ENCODE data around the gene ZNF530. TPM values are rescaled to one million over a fixed set of nuclear protein-coding genes. Genes with fewer than 3 reads are reported as not detected.

The ZNF530 gene
- total RNA-seq, 4 donors from 2014 or later = 0.70 to 3.9 (median 1.8) TPM

DNA sequence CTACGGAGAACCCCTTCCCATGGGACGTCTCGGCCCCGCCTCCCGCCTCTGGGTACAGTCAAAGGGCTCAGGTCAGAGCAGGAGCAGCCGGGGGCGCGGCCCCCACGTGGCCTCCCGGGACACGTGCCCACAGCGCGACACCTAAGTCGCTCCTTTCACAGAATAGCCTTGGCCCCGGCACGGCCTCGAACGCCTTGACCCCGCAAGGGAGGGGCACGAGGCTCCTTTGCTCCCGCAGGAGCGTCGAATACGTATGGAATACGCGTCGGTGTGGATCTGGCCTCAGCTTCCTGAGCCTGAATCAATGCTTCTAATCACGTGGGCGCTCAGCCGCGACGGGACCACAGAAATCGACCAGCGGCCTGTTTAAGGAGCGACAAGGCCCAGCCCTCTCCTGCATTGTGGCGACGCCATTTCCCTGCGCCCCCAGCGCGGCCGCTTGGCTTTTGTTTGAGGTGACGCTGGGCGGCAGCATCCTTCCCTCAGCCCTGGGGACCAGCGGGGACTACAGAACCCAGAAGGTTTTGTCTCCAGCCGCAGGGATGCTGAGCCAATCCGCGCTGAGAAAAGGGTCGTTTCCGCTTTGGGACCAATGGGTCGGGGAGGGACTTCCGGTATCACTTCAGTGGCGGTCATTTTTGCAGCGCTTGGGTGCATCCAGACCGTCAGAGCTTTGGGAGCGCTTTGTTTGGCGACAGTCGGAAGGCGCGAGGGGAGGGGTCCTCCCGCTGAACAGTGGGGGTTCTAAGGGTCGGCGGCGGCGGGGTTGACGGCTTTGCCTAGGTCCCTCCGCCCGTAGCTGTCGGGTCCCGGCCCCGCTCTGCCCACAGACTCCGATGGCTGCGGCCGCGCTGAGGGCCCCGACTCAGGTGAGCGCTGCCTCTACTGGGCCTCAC lies 15.9 kb upstream of the ZNF530 start, which contains the start of gene ZIK1:
ZIK1 (plus strand) TSS at position 625 of the 896 bp plus-strand sequence; CDS start at position 837, 212 bp downstream.
- H3K27me3 ChIP-seq = no peaks in the 10 kb centered on the region
- 3 to 10% methylated on average over 26 to 36 of the region's 76 CpGs for WGBS, 2 donors
- peaks cover 0 to 71% (median 25%) of the 10 kb centered on the region in 3 donors for H3K9me3 ChIP-seq
- peak within 1 kb of the TSS in 2 of 4 donors; percentile 24 to 63 for H3K27ac ChIP-seq
- peaks cover 13 to 26% (median 16%) of the 10 kb centered on the region in 3 donors for H3K4me1 ChIP-seq
- H3K36me3 ChIP-seq = peaks cover 0 to 18% (median 2%) of the 10 kb centered on the region in 3 donors
- DNase-seq = peak; percentile 51
- intact Hi-C loops (cut with DNase I) = no loop called here
- peak within 1 kb of the TSS; percentile 36 to 74 (median 62) for H3K4me3 ChIP-seq
- TF ChIP-seq, protein P1, sequence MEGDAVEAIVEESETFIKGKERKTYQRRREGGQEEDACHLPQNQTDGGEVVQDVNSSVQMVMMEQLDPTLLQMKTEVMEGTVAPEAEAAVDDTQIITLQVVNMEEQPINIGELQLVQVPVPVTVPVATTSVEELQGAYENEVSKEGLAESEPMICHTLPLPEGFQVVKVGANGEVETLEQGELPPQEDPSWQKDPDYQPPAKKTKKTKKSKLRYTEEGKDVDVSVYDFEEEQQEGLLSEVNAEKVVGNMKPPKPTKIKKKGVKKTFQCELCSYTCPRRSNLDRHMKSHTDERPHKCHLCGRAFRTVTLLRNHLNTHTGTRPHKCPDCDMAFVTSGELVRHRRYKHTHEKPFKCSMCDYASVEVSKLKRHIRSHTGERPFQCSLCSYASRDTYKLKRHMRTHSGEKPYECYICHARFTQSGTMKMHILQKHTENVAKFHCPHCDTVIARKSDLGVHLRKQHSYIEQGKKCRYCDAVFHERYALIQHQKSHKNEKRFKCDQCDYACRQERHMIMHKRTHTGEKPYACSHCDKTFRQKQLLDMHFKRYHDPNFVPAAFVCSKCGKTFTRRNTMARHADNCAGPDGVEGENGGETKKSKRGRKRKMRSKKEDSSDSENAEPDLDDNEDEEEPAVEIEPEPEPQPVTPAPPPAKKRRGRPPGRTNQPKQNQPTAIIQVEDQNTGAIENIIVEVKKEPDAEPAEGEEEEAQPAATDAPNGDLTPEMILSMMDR (IDR thresholded peaks at IDR 0.05) = no peak
- peak in 1 of 4 donors; percentile 14 for TF ChIP-seq POLR2A (IDR thresholded peaks at IDR 0.05)

GRCh38 chr19:57587529-57587928 lies 12.2 kb upstream of the ZNF530 start:
- TF ChIP-seq, protein P1 (IDR thresholded peaks at IDR 0.05) = no peak
- no peak for TF ChIP-seq POLR2A (IDR thresholded peaks at IDR 0.05)
- intact Hi-C loops (cut with DNase I) = no loop called here
- no peak overlapping the region for H3K4me3 ChIP-seq

GRCh38 chr19:57599377-57599760 lies 316 bp upstream of the ZNF530 start:
- H3K27me3 ChIP-seq = no peaks in the 10 kb centered on the region
- 54 to 59% methylated on average over 8 of the region's 8 CpGs for WGBS, 2 donors
- H3K4me3 ChIP-seq = peak overlapping the region; percentile 81 to 95 (median 88)
- H3K36me3 ChIP-seq = peaks cover 0 to 25% (median 4%) of the 10 kb centered on the region in 3 donors
- TF ChIP-seq POLR2A (IDR thresholded peaks at IDR 0.05) = no peak
- peak overlapping the region in 3 of 4 donors; percentile 19 to 62 (median 61) for H3K27ac ChIP-seq
- H3K9me3 ChIP-seq = peaks cover 0 to 40% (median 16%) of the 10 kb centered on the region in 3 donors
- H3K4me1 ChIP-seq = peaks cover 10 to 15% (median 11%) of the 10 kb centered on the region in 3 donors
- no peak for DNase-seq
- intact Hi-C loops (cut with DNase I) = no loop called here

More at GRCh38 chr19:57587529-57587928, 12.2 kb upstream of the ZNF530 start:
- WGBS, 2 donors = 70 to 88% methylated on average over 1 of the region's 1 CpG
- Histone ChIP-seq H3K27me3 (no peaks in the 10 kb centered on the region), H3K27ac (no peak overlapping the region), H3K9me3 (peaks cover 0 to 98% (median 63%) of the 10 kb centered on the region in 3 donors), H3K36me3 (peaks cover 6 to 46% (median 11%) of the 10 kb centered on the region in 3 donors), H3K4me1 (peaks cover 12 to 22% (median 13%) of the 10 kb centered on the region in 3 donors)
- no peak for DNase-seq

DNA sequence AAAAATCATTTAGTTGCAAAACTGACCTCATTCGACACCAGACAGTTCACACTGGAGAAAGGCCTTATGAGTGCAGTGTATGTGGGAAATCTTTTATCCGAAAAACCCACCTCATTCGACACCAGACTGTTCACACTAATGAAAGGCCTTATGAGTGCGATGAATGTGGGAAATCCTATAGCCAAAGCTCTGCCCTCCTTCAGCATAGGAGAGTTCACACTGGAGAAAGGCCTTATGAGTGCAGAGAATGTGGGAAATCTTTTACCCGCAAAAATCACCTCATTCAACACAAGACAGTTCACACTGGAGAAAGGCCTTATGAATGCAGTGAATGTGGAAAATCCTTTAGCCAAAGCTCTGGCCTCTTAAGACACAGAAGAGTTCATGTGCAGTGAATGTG lies 7.2 kb downstream of the ZNF530 start:
- DNase-seq = no peak
- Histone ChIP-seq H3K36me3 (peaks cover 3 to 67% (median 18%) of the 10 kb centered on the region in 3 donors), H3K4me3 (no peak overlapping the region), H3K27me3 (no peaks in the 10 kb centered on the region), H3K4me1 (no peaks in the 10 kb centered on the region), H3K9me3 (peaks cover 0 to 91% (median 54%) of the 10 kb centered on the region in 3 donors), H3K27ac (no peak overlapping the region)
- WGBS, 2 donors = 90 to 94% methylated on average over 4 to 5 of the region's 5 CpGs
- intact Hi-C loops (cut with DNase I) = no loop called here
- no peak for TF ChIP-seq POLR2A (IDR thresholded peaks at IDR 0.05)
- TF ChIP-seq, protein P1 (IDR thresholded peaks at IDR 0.05) = no peak

DNA sequence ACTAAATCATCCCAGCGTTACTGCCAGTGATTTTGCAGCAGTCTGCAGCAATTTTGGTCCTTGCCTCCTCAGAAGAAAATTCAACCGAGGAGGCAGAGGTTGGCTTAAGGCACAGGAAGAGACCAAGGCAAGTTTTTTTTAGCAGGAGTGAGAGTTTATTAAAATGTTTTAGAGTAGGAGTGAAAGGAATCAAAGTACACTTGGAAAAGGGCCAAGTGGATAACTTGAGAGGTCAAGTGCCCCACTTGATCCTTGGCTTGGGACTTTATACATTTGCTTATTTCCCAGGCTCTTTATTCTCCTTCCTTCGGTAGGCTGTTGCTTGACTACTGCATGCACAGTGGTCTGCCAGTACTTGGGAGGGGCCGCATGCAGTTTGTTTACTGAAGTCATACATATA lies 11.4 kb downstream of the ZNF530 start:
- peaks cover 3 to 38% (median 7%) of the 10 kb centered on the region in 3 donors for H3K36me3 ChIP-seq
- no peaks in the 10 kb centered on the region for H3K27me3 ChIP-seq
- H3K27ac ChIP-seq = no peak overlapping the region
- intact Hi-C loops (cut with DNase I) = no loop called here
- no peak overlapping the region for H3K4me3 ChIP-seq
- WGBS, 2 donors = 76 to 83% methylated on average over 4 of the region's 4 CpGs
- H3K9me3 ChIP-seq = peaks cover 0 to 68% (median 38%) of the 10 kb centered on the region in 3 donors
- no peak for TF ChIP-seq POLR2A (IDR thresholded peaks at IDR 0.05)
- TF ChIP-seq, protein P1 (IDR thresholded peaks at IDR 0.05) = no peak
- DNase-seq = no peak
- peaks cover 5 to 23% (median 10%) of the 10 kb centered on the region in 3 donors for H3K4me1 ChIP-seq
